ENCODE measurements around the gene SP9. TPM values are rescaled to one million over a fixed set of nuclear protein-coding genes. Genes with fewer than 3 reads are reported as not detected.
"Not testable (repeated sequence)": the region's sequence is repeated elsewhere in the genome, so short reads cannot be mapped to it uniquely, and the experiment has no call there.

The SP9 gene
- total RNA-seq, 1 experiment from 2014 or later: not detected

DNA sequence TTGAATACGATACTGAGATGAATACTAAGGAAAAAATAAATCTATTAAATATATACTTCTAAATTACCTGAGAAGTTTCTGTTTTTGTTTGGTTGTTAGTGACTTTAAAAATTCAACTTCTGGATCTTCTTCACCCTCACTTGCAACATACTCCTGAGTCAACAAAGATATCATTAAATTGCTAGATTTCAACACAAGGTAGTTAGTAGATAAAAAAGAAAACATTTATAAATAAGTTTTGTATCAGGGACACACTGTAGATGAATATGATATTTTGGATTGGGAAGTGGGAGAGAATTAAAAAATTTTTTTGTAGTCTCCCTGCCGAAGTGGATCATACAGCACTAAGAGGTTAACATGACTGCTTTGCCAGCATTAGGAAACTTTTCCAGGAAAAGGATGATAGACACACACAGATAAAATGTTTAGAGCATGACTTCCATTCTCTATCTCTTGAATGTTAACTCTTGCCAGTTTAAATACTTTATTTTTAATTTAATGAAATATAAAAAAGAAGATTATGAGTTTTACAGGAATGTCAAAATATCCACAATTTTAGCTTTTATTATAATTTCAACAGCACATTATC lies 15.9 kb downstream of the SP9 start:
- H3K4me3 ChIP-seq: no peak overlapping the region
- no peak for DNase-seq
- H4K20me1 ChIP-seq (ENCODE audit: insufficient read depth): no peaks in the 10 kb centered on the region
- H3K4me2 ChIP-seq: no peak overlapping the region
- no peaks in the 10 kb centered on the region for H3K4me1 ChIP-seq (replicated peaks; ENCODE audit: insufficient read depth)
- no peaks in the 10 kb centered on the region for H3K9me3 ChIP-seq (ENCODE audit: insufficient read depth, low read depth)
- H3K27ac ChIP-seq: no peak overlapping the region
- H3F3A ChIP-seq (ENCODE audit: insufficient read depth, low read depth): no peaks in the 10 kb centered on the region
- peaks cover 17% of the 10 kb centered on the region for H3K36me3 ChIP-seq (ENCODE audit: low read depth)
- H3K9me2 ChIP-seq (ENCODE audit: insufficient read depth): no peaks in the 10 kb centered on the region
- TF ChIP-seq EZH2 (IDR thresholded peaks at IDR 0.05; ENCODE audit: low read depth): no peak
- TF ChIP-seq CTCF (conservative IDR thresholded peaks at IDR 0.05): no peak
- H2AFZ ChIP-seq: no peak overlapping the region
- ChIA-PET POLR2A (ENCODE audit: unreplicated experiment) (no interaction called here), CTCF (interaction anchor here (0.5 to 1.2 kb wide), 5 partner anchors 148 to 1537 kb away, joined by 3 to 6 read pairs (median 4); no protein-coding TSS in a partner anchor)
- intact Hi-C loops (cut with micrococcal nuclease; ENCODE audit: unreplicated experiment): no loop called here
- no TSS peak for BruUV-seq (replicated peaks)
- H3K79me2 ChIP-seq (ENCODE audit: low read depth): no peaks in the 10 kb centered on the region
- no peaks in the 10 kb centered on the region for H3K27me3 ChIP-seq (ENCODE audit: insufficient read depth, low read depth)

- no peak overlapping the region for H3K27ac ChIP-seq
- no peaks in the 10 kb centered on the region for H3K27me3 ChIP-seq (ENCODE audit: insufficient read depth, low read depth)
- CTCF ChIA-PET: no interaction called here
- BruUV-seq (replicated peaks): no TSS peak
- H2AFZ ChIP-seq: no peak overlapping the region
- H3K36me3 ChIP-seq (ENCODE audit: low read depth): peaks cover 17% of the 10 kb centered on the region
- no peaks in the 10 kb centered on the region for H3F3A ChIP-seq (ENCODE audit: insufficient read depth, low read depth)
- no peak overlapping the region for H3K4me2 ChIP-seq
- H3K79me2 ChIP-seq (ENCODE audit: low read depth): no peaks in the 10 kb centered on the region
- H4K20me1 ChIP-seq (ENCODE audit: insufficient read depth): no peaks in the 10 kb centered on the region
- intact Hi-C loops (cut with micrococcal nuclease; ENCODE audit: unreplicated experiment): no loop called here
- no peaks in the 10 kb centered on the region for H3K9me2 ChIP-seq (ENCODE audit: insufficient read depth)
- POLR2A ChIA-PET (ENCODE audit: unreplicated experiment): no interaction called here
- H3K9me3 ChIP-seq (ENCODE audit: insufficient read depth, low read depth): no peaks in the 10 kb centered on the region
- no peak for TF ChIP-seq EZH2 (IDR thresholded peaks at IDR 0.05; ENCODE audit: low read depth)
- H3K4me1 ChIP-seq (replicated peaks; ENCODE audit: insufficient read depth): no peaks in the 10 kb centered on the region
- no peak overlapping the region for H3K4me3 ChIP-seq
- no peak for DNase-seq
Measured at GRCh38 chr2:174353004-174353403, 18.2 kb downstream of the SP9 start.

DNA sequence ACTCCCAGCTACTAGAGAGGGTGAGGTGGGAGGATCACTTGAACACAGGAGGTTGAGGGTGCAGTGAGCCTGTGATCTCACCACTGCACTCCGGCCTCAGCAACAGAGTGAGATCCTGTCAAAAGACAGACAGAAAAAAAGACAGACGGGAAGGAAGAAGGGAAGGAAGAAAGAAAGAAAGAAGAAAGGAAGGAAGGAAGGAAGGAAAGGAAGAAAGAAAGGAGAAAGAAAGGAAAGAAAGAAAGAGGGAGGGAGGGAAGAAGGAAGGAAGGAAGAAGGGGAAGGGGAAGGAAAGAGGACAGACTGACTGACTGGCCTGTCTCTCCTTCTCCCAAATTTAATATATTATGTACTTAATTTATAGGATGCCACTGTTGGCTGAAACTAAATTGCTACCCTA lies 21.6 kb downstream of the SP9 start:
- DNase-seq: no peak
- Histone ChIP-seq H3K4me3 (no peak overlapping the region), H2AFZ (no peak overlapping the region), H3K36me3 (ENCODE audit: low read depth) (0 out of 2 replicates have a peak, but pooled peaks cover 6% of the 10 kb centered on the region), H3K27me3 (ENCODE audit: insufficient read depth, low read depth) (no peaks in the 10 kb centered on the region), H3K27ac (no peak overlapping the region), H3K4me2 (no peak overlapping the region), H3K4me1 (replicated peaks; ENCODE audit: insufficient read depth) (no peaks in the 10 kb centered on the region), H3K79me2 (ENCODE audit: low read depth) (no peaks in the 10 kb centered on the region), H3K9me2 (ENCODE audit: insufficient read depth) (no peaks in the 10 kb centered on the region), H3F3A (ENCODE audit: insufficient read depth, low read depth) (no peaks in the 10 kb centered on the region), H3K9me3 (ENCODE audit: insufficient read depth, low read depth) (no peaks in the 10 kb centered on the region), H4K20me1 (ENCODE audit: insufficient read depth) (no peaks in the 10 kb centered on the region)
- ChIA-PET POLR2A (ENCODE audit: unreplicated experiment) (interaction anchor here (0.7 kb wide), 1 partner anchor 108 kb away, joined by 4 read pairs; no protein-coding TSS in a partner anchor), CTCF (no interaction called here)
- intact Hi-C loops (cut with micrococcal nuclease; ENCODE audit: unreplicated experiment): no loop called here
- no TSS peak for BruUV-seq (replicated peaks)
- no peak for TF ChIP-seq CTCF (conservative IDR thresholded peaks at IDR 0.05)
- TF ChIP-seq EZH2 (IDR thresholded peaks at IDR 0.05; ENCODE audit: low read depth): no peak

- BruUV-seq (replicated peaks); H3K4me2 ChIP-seq; H4K20me1 ChIP-seq (ENCODE audit: insufficient read depth); DNase-seq; POLR2A ChIA-PET (ENCODE audit: unreplicated experiment); CTCF ChIA-PET; H3F3A ChIP-seq (ENCODE audit: insufficient read depth, low read depth); H3K36me3 ChIP-seq (ENCODE audit: low read depth); H2AFZ ChIP-seq; H3K9me3 ChIP-seq (ENCODE audit: insufficient read depth, low read depth); H3K27me3 ChIP-seq (ENCODE audit: insufficient read depth, low read depth); H3K4me3 ChIP-seq; H3K27ac ChIP-seq; intact Hi-C loops (cut with micrococcal nuclease; ENCODE audit: unreplicated experiment); H3K4me1 ChIP-seq (replicated peaks; ENCODE audit: insufficient read depth); H3K79me2 ChIP-seq (ENCODE audit: low read depth); H3K9me2 ChIP-seq (ENCODE audit: insufficient read depth): not testable (repeated sequence)
Measured at GRCh38 chr2:174359663-174360062, 24.9 kb downstream of the SP9 start.

Data from PC-9 (cell line).